ENCODE data around the gene DVL3. TPM values are rescaled to one million over a fixed set of nuclear protein-coding genes. Genes with fewer than 3 reads are reported as not detected.

The DVL3 gene
- total RNA-seq, 1 experiment from 2014 or later = 73.4 TPM

DNA sequence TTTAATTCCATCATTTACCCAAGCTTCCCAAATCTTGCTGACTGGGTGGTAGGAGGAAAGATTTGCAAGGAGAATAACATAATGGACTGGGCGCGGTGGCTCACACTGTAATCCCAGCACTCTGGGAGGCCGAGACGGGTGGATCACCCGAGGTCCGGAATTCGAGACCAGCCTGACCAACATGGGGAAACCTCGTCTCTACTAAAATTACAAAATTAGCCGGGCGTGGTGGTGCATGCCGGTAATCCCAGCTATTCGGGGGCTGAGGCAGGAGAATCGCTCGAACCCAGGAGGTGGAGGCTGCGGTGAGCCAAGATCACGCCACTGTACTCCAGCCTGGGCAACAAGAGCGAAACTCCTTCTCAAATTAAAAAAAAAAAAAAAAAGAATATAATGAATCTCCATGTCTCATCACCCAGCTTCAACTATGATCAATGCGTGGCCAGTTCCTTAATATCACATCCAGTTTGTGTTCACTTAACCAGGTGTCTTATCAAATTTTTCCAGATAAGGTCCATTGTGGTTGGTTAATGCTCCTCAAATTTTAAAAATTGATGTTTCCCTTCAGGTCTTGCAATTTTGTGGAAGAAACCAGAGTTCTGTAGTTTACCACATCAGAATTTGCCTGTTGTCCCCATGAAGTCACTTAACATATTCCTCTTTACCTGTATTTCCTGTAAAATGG is 29.5 kb downstream of the DVL3 start:
- Mint-ChIP-seq H3K27me3 (ENCODE audit: insufficient read depth, unreplicated experiment) (no peaks in the 10 kb centered on the region), H3K27ac (ENCODE audit: low read depth, unreplicated experiment) (peak overlapping the region; percentile 93), H3K9me3 (ENCODE audit: unreplicated experiment) (no peaks in the 10 kb centered on the region), H3K36me3 (ENCODE audit: insufficient read depth, unreplicated experiment) (peaks cover 79% of the 10 kb centered on the region), H3K4me3 (ENCODE audit: unreplicated experiment) (peak overlapping the region; percentile 95), H3K4me1 (ENCODE audit: insufficient read depth, unreplicated experiment) (peaks cover 19% of the 10 kb centered on the region)
- BruUV-seq (replicated peaks) = no TSS peak
- CTCF ChIA-PET = interaction anchor here (0.6 kb wide), 1 partner anchor 359 kb away, joined by 4 read pairs; no protein-coding TSS in a partner anchor
- TF ChIP-seq, protein P1, sequence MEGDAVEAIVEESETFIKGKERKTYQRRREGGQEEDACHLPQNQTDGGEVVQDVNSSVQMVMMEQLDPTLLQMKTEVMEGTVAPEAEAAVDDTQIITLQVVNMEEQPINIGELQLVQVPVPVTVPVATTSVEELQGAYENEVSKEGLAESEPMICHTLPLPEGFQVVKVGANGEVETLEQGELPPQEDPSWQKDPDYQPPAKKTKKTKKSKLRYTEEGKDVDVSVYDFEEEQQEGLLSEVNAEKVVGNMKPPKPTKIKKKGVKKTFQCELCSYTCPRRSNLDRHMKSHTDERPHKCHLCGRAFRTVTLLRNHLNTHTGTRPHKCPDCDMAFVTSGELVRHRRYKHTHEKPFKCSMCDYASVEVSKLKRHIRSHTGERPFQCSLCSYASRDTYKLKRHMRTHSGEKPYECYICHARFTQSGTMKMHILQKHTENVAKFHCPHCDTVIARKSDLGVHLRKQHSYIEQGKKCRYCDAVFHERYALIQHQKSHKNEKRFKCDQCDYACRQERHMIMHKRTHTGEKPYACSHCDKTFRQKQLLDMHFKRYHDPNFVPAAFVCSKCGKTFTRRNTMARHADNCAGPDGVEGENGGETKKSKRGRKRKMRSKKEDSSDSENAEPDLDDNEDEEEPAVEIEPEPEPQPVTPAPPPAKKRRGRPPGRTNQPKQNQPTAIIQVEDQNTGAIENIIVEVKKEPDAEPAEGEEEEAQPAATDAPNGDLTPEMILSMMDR (IDR thresholded peaks at IDR 0.05; ENCODE audit: unreplicated experiment) = no peak
- no peak for DNase-seq (ENCODE audit: unreplicated experiment)
- POLR2A ChIA-PET = interaction anchor here (0.7 to 2.3 kb wide), 5 partner anchors 8 to 38 kb away, joined by 3 to 26 read pairs (median 13); partner anchors contain the start of genes AP2M1 and DVL3
- intact Hi-C loops (cut with micrococcal nuclease) = loop anchor here (5.0 kb wide), 1 partner anchor 47 kb away; the partner anchor contains the start of gene EIF2B5

DNA sequence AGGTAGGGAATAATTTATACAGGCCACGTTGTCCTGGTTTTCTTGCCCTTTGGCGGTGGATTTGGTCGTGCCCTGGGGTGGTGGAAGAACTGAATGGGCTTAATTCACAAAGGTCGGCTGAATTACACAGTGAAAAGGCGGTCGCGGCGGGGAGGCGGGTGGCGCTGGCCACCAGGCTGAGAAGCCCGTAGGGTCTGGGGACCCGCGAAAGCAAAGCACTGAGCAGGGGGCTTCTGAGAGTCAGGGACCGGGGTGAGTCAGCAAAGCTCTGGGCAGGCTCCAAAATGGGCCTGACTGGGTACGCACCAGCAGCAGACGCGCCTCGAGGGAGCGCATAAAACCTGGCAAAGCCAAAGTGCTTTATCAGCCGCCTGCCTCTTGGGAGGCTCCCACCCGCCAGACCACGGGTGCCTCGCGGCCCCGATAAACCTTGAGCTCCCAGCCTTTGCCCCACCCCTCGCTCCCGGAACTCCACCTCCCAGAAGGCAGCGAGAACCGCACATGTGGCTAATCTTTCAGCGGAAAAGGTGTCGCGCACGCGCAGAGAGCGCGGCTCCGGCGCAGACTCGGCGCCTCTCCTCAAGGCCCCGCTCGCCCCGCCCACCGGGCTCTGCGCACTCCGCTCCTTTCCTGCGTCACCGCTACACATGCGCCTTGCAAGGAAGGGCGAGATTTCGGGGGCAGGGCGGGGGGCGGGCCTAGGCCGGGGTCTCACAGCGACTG is 30.4 kb downstream of the DVL3 start:
- Mint-ChIP-seq H3K36me3 (ENCODE audit: insufficient read depth, unreplicated experiment) (peaks cover 77% of the 10 kb centered on the region), H3K9me3 (ENCODE audit: unreplicated experiment) (no peaks in the 10 kb centered on the region), H3K4me1 (ENCODE audit: insufficient read depth, unreplicated experiment) (peaks cover 19% of the 10 kb centered on the region), H3K4me3 (ENCODE audit: unreplicated experiment) (peak overlapping the region; percentile 95), H3K27ac (ENCODE audit: low read depth, unreplicated experiment) (peak overlapping the region; percentile 93), H3K27me3 (ENCODE audit: insufficient read depth, unreplicated experiment) (no peaks in the 10 kb centered on the region)
- BruUV-seq (replicated peaks) = TSS peak; percentile 95
- DNase-seq (ENCODE audit: unreplicated experiment) = peak; percentile 98
- ChIA-PET CTCF (no interaction called here), POLR2A (interaction anchor here (0.9 to 2.3 kb wide), 10 partner anchors 9 to 300 kb away, joined by 3 to 26 read pairs (median 9); partner anchors contain the start of genes ALG3, AP2M1, DVL3 and EEF1AKMT4)
- intact Hi-C loops (cut with micrococcal nuclease) = loop anchor here (1.0 to 5.0 kb wide), 3 partner anchors 48 to 290 kb away; partner anchors contain the start of genes EEF1AKMT4 and EIF2B5
- TF ChIP-seq, protein P1 (IDR thresholded peaks at IDR 0.05; ENCODE audit: unreplicated experiment) = no peak

DNA sequence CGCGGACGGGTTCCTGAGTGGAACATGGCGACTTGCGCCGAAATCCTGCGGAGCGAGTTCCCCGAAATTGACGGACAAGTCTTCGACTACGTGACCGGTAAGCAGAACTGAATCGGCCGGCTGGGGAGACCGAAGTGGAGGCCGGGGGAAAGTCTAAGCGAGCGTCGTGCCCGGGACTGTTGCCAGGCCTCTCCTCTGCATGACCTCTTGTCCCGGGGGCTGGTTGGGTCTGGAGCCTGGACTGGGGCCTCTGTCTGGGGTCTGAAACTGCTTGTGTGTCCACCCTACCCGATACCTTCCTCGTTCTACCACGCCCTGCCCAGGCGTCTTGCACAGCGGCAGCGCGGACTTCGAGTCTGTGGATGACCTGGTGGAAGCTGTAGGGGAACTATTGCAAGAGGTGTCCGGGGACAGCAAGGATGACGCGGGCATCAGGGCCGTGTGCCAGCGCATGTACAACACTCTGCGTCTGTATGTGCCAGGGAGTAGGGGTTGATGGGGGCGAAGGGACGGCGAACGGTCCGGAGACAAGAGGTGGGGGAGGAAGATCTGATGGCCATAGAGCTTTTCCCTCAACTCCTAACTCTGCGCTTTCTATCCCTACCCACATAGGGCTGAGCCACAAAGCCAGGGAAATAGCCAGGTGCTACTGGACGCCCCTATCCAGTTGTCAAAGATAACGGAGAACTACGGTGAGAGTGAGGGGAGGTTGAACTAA is 31.2 kb downstream of the DVL3 start, which contains the start of gene ABCF3:
TSS of gene ABCF3 (plus strand) at position 16 of the 718 bp plus-strand sequence. CDS start at position 25, 9 bp downstream.
- intact Hi-C loops (cut with micrococcal nuclease) = loop anchor here (1.0 to 5.0 kb wide), 3 partner anchors 49 to 291 kb away; partner anchors contain the start of genes EEF1AKMT4 and EIF2B5
- DNase-seq (ENCODE audit: unreplicated experiment) = no peak

More for the DNA sequence above, 31.2 kb downstream of the DVL3 start, which contains the start of gene ABCF3:
- Mint-ChIP-seq H3K36me3 (ENCODE audit: insufficient read depth, unreplicated experiment) (peaks cover 77% of the 10 kb centered on the region), H3K27ac (ENCODE audit: low read depth, unreplicated experiment) (peak within 1 kb of the TSS; percentile 93), H3K4me3 (ENCODE audit: unreplicated experiment) (peak within 1 kb of the TSS; percentile 95), H3K9me3 (ENCODE audit: unreplicated experiment) (no peaks in the 10 kb centered on the region), H3K27me3 (ENCODE audit: insufficient read depth, unreplicated experiment) (no peaks in the 10 kb centered on the region), H3K4me1 (ENCODE audit: insufficient read depth, unreplicated experiment) (peaks cover 19% of the 10 kb centered on the region)
- TF ChIP-seq, protein P1 (IDR thresholded peaks at IDR 0.05; ENCODE audit: unreplicated experiment) = no peak
- POLR2A ChIA-PET = interaction anchor here (0.8 to 2.3 kb wide), 17 partner anchors 9 to 301 kb away, joined by 3 to 26 read pairs (median 6); partner anchors contain the start of genes ALG3, AP2M1, DVL3 and EEF1AKMT4
- TSS peak; percentile 20 for BruUV-seq (replicated peaks)
- CTCF ChIA-PET = interaction anchor here (0.9 to 1.2 kb wide), 2 partner anchors 56 to 63 kb away, joined by 4 to 5 read pairs; partner anchors contain the start of gene EEF1AKMT4

Data from MCF 10A (cell line).